ENCODE measurements around the gene TXNL4A. TPM values are rescaled to one million over a fixed set of nuclear protein-coding genes. Genes with fewer than 3 reads are reported as not detected.

TXNL4A gene
- total and polyA plus RNA-seq, 2 experiments from 2014 or later, result 71.9 to 227 TPM

- H4K20me1 ChIP-seq (ENCODE audit: insufficient read depth, poor library complexity, severe bottlenecking), result peaks cover 81% of the 10 kb centered on the region
Measured at GRCh38 chr18:79979843-79980242, 8.5 kb downstream of the TXNL4A start.

DNA sequence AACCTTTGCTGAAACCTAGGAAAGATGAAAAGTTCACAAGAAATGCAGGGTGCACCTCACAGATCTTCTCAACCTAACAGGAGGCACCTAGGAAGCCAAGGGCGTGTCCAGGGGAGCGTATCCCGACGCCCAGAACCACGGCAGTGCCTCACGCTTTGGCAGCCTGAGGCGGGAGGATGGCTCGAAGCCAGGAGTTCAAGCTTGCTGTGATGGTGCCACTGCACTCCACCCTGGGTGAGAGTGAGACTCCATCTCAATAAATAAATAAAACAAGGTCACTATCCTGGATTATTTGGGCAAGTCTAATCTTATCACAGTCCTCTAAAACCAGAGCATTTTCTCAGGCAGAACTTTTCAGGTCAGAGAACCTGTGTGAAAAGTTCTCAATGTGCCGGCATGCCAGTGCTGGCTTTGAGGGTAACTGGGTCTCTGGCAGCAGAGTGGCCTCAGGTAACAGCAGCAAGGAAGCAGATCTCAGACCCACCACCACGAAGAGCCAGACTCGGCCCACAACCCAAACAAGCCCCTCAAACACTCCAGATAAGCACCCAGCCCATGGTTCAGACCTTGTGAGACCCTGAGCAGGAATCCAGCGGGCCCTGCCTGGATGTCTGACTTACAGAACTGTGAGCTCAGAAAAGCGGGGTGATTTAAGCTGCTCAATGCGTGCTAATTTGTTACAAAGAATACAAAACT, 12.2 kb downstream of the TXNL4A start:
- WGBS (ENCODE audit: low lambda C conversion rate, missing lambda C conversion rate), result 91% methylated on average over 14 of the region's 14 CpGs
- Histone ChIP-seq H3K79me2 (peaks cover 86% of the 10 kb centered on the region), H3K4me3 (no peak overlapping the region), H4K20me1 (ENCODE audit: insufficient read depth, poor library complexity, severe bottlenecking) (peaks cover 52% of the 10 kb centered on the region), H3K27ac (no peak overlapping the region), H3K4me1 (ENCODE audit: insufficient read depth) (no peaks in the 10 kb centered on the region), H2AFZ (no peak overlapping the region), H3K27me3 (no peaks in the 10 kb centered on the region), H3K9me2 (replicated peaks; ENCODE audit: insufficient read depth) (no peaks in the 10 kb centered on the region), H3K36me3 (replicated peaks; ENCODE audit: insufficient read depth, low read depth) (peaks cover 3% of the 10 kb centered on the region), H3K4me2 (no peak overlapping the region), H3K9me3 (ENCODE audit: low read depth) (no peaks in the 10 kb centered on the region)
- no peak for TF ChIP-seq EZH2phosphoT487 (IDR thresholded peaks at IDR 0.05; ENCODE audit: low read depth, severe bottlenecking, unreplicated experiment)
- TF ChIP-seq CTCF (IDR thresholded peaks at IDR 0.05; ENCODE audit: poor library complexity), result no peak
- no peak for TF ChIP-seq EZH2 (IDR thresholded peaks at IDR 0.05; ENCODE audit: borderline replicate concordance)
- no peak for DNase-seq (ENCODE audit: low spot score)

More at GRCh38 chr18:79979843-79980242, 8.5 kb downstream of the TXNL4A start:
- Histone ChIP-seq H3K36me3 (replicated peaks; ENCODE audit: insufficient read depth, low read depth) (no peaks in the 10 kb centered on the region), H3K27me3 (no peaks in the 10 kb centered on the region), H3K4me1 (ENCODE audit: insufficient read depth) (no peaks in the 10 kb centered on the region), H3K9me3 (ENCODE audit: low read depth) (no peaks in the 10 kb centered on the region), H3K79me2 (peaks cover 99% of the 10 kb centered on the region), H3K27ac (no peak overlapping the region), H2AFZ (no peak overlapping the region), H3K9me2 (replicated peaks; ENCODE audit: insufficient read depth) (no peaks in the 10 kb centered on the region), H3K4me2 (no peak overlapping the region), H3K4me3 (no peak overlapping the region)
- WGBS (ENCODE audit: low lambda C conversion rate, missing lambda C conversion rate), result 93% methylated on average over 5 of the region's 5 CpGs
- no peak for DNase-seq (ENCODE audit: low spot score)
- no peak for TF ChIP-seq CTCF (IDR thresholded peaks at IDR 0.05; ENCODE audit: poor library complexity)
- TF ChIP-seq EZH2 (IDR thresholded peaks at IDR 0.05; ENCODE audit: borderline replicate concordance), result no peak
- TF ChIP-seq EZH2phosphoT487 (IDR thresholded peaks at IDR 0.05; ENCODE audit: low read depth, severe bottlenecking, unreplicated experiment), result no peak

DNA sequence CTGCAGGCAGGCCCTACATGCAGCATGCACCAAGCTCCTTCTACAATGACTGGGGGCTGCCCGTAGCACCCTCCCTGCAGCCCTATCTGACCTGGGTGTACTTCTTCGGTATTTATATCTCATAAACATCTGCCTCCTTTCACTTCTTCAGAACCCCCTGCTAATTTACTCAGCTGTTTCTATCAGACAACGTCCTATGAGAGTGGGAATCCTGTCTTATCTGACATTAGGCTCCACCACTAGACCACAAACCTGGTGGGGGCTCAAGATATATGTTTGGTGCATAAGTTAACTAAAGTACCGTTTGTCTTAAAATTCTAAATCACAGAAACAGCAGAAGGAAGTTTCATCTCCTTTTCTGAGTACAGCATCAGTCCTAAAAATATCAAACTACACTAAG, 13.3 kb downstream of the TXNL4A start:
- no peak for DNase-seq (ENCODE audit: low spot score)
- H3K4me2 ChIP-seq, result no peak overlapping the region
- no peak overlapping the region for H3K27ac ChIP-seq
- H2AFZ ChIP-seq, result no peak overlapping the region
- 89% methylated on average over 4 of the region's 4 CpGs for WGBS (ENCODE audit: low lambda C conversion rate, missing lambda C conversion rate)
- H3K9me3 ChIP-seq (ENCODE audit: low read depth), result no peaks in the 10 kb centered on the region
- no peaks in the 10 kb centered on the region for H3K9me2 ChIP-seq (replicated peaks; ENCODE audit: insufficient read depth)
- TF ChIP-seq CTCF (IDR thresholded peaks at IDR 0.05; ENCODE audit: poor library complexity), result no peak
- TF ChIP-seq EZH2phosphoT487 (IDR thresholded peaks at IDR 0.05; ENCODE audit: low read depth, severe bottlenecking, unreplicated experiment), result no peak
- no peak for TF ChIP-seq EZH2 (IDR thresholded peaks at IDR 0.05; ENCODE audit: borderline replicate concordance)
- peaks cover 75% of the 10 kb centered on the region for H3K79me2 ChIP-seq
- H3K4me3 ChIP-seq, result no peak overlapping the region
- H4K20me1 ChIP-seq (ENCODE audit: insufficient read depth, poor library complexity, severe bottlenecking), result peaks cover 42% of the 10 kb centered on the region
- no peaks in the 10 kb centered on the region for H3K27me3 ChIP-seq
- H3K36me3 ChIP-seq (replicated peaks; ENCODE audit: insufficient read depth, low read depth), result peaks cover 3% of the 10 kb centered on the region
- no peaks in the 10 kb centered on the region for H3K4me1 ChIP-seq (ENCODE audit: insufficient read depth)

All from hepatocyte (in vitro differentiated cells).